Measurements from ENCODE around the gene AGFG2.
A peak's percentile ranks its signal among the peaks of the same experiment; 100 is the strongest.

AGFG2 gene

GRCh38 chr7:100588438-100588837, 49.4 kb downstream of the AGFG2 start:
- peak in 1 of 2 donors; percentile 36 for DNase-seq

DNA sequence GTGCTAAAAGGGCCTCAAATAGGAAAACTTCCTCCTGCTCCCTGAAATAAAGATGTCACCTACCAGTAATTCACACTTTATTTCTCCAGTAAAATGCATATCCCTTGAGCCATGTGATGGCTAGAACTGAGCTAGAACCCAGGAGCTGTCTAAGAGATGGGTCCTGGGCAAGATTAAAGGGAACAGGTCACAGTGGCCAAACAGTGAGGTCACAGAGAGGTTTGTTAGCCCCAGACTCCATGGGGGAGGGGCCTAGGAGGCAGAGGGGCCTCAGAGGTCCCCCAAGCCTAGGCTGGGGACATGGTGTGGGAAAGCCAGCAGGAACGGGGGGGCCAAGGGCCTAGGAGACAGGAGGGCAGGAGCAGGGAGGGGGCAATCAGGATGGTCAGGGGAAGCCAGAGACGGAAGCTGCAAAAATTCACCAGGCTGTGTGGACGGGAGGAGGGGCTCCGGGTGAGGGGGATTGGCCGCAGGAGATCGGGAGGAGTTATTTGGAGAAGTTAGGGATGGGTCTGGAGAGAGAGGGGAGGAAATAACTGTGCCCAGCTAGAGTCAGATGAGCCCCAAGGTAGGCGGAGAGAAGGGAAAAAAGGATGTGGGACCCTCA, 50.4 kb downstream of the AGFG2 start:
- no peak for DNase-seq

DNA sequence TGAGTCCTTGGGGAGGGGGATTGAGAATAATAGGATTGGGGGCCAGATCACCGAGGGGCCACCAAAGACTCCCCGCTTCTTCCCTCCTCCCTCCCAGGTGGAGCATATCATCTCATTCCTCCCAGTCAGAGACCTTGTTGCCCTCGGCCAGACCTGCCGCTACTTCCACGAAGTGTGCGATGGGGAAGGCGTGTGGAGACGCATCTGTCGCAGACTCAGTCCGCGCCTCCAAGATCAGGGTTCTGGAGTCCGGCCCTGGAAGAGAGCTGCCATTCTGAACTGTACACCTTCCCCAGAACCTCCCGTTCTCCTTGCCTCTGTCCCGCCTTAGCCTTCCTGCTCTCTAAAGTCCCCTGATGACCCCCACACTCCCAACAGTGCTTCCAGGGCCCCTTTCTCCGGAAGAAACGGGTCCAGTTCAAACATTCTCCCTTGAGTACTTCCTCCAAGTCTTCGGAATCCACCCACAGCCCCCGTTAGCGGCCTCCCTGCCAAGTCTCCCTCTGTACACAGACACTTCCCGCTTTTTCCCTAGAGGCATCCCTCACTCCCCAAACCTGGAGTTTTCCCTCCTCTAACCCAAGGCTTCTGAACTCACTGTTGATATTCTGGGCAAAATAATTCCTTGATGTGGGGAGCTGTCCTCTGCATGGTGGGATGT, 51.2 kb downstream of the AGFG2 start:
- no peak for DNase-seq

- no peak for DNase-seq
Measured at GRCh38 chr7:100591596-100591995, 52.6 kb downstream of the AGFG2 start.

DNA sequence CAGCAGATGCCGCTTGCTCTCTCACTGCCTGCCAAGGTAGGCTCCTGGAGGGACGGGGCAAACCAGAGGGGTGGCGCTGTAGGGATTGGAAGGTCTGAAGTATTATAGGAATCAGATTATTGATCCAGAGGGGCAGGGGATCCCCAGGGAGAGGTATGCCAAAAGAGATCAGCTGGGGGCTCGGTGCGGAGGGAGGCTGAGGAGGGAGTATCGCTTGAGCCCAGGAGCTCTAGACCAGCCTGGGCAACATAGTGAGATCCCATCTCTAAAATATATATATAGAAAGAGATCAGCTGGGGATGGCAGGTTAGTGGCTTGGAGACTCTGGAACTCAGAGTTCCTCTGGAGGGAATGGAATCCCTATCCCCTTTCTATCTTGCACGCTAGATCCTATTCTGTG, 56.2 kb downstream of the AGFG2 start:
- DNase-seq = no peak

GRCh38 chr7:100598425-100598824, 59.4 kb downstream of the AGFG2 start:
- DNase-seq = no peak

GRCh38 chr7:100599911-100600729, 61.1 kb downstream of the AGFG2 start:
- DNase-seq = no peak

DNA sequence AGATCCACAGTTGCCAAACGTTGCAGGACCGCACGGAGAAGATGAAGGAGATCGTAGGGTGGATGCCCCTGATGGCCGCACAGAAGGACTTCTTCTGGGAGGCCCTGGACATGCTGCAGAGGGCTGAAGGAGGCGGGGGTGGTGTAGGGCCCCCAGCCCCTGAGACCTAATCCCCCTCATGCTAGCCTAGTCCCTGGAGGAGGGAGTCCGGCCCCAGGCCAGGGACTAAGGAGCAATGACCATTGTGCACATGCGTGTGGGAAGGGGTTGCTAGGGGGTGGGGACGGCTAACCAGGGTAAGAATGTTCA, 61.7 kb downstream of the AGFG2 start:
- DNase-seq = no peak

DNA sequence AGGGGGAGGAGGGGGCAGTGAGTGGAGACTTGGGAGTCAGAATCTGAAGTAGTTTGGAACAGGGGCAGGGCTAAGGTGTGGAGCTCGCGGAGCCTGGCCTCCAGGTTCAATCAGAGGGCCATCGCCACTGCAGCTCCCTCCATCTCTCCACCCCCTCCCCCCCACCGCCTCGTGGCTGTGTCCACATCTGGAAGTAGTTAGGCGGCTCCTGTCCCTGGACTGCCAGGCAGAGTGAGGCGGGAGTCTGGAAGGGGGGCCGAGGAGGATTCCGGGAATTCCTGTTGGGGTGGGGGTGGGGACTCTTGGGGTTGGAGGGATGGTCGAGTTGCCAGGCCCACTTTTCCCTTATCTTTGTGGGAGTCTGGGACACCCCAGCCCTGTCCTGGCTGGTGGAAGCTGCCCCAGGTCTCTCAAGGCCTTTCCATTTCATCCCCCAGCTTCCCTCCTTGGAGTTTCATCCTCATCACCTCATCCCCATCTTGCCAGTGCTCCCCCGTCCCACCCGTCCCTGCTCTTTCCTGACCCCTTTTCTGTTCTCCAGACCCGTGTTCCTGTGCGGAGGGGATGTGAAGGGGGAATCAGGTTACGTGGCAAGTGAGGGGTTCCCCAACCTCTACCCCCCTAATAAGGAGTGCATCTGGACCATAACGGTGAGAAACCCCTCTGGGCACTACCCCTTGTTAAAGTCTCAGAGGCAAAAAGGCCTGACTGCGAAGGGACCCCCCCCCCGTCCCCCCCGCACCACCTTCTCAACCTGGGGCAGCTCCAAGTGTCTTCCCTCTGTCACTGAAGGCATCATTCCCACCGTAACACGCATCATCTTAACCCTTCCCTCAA, 64.1 kb downstream of the AGFG2 start:
- DNase-seq = no peak

- no peak for DNase-seq
Measured at GRCh38 chr7:100603726-100604027, 64.7 kb downstream of the AGFG2 start.

GRCh38 chr7:100604028-100604975, 65.3 kb downstream of the AGFG2 start:
- DNase-seq = peak; percentile 78 to 87

DNA sequence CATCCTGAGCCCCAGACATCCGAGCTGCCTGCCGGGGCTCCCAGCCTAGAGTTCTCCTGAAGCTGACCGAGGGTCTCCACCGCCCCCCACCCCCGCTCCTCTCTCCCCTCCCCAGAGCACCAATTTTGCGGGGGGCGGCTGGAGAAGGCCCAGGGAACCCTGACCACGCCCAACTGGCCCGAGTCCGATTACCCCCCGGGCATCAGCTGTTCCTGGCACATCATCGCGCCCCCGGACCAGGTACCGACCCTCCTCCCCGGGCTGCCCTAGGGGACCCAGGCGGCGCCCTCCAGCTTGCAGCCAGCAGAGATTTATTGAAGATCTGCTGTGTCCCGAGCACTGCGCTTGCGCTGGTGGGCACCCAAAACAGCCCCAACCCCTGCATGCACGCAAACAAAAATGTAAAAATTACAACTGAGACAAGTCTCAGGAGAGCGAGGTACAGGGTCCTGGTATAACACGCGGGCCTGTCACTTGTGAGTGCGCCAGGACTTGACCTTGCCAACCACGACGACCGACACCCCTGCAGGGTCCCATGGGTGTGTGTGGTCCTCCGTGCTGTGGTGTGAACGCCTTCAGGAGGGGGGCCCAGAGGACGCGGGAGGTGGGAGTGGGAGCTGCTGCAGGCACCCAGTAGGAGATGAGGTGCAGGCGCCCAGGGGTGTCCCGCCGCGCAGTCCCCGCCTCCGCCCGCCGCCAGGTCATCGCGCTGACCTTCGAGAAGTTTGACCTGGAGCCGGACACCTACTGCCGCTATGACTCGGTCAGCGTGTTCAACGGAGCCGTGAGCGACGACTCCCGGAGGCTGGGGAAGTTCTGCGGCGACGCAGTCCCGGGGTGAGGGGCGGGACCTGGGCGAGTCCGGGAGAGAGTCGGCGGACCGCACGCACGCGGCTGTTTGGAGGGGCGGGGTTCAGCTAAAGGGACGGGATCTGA, 66.2 kb downstream of the AGFG2 start:
- peak; percentile 29 to 35 for DNase-seq

DNA sequence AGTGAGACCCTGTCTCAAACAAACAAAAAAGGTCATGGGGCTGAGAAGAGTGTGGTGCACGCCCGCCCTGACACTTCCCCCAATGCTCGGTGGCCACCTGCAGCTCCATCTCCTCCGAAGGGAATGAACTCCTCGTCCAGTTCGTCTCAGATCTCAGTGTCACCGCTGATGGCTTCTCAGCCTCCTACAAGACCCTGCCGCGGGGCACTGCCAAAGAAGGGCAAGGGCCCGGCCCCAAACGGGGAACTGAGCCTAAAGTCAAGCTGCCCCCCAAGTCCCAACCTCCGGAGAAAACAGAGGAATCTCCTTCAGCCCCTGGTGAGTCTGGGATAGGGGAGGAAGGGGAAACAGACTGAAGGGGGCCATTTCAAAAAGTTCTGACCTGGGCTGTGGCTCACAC, 67.3 kb downstream of the AGFG2 start:
- DNase-seq = no peak

- no peak for DNase-seq
Measured at GRCh38 chr7:100607111-100607510, 68.1 kb downstream of the AGFG2 start.

- DNase-seq = no peak
Measured at GRCh38 chr7:100609958-100610357, 71.0 kb downstream of the AGFG2 start.

- peak; percentile 98 for DNase-seq
Measured at GRCh38 chr7:100611983-100612729, 73.2 kb downstream of the AGFG2 start, which contains the start of gene MOSPD3. Gene MOSPD3 (plus strand): TSS chr7:100612540. CDS start chr7:100612792, 252 bp downstream.

- DNase-seq = peak; percentile 21
Measured at GRCh38 chr7:100612730-100613390, 73.9 kb downstream of the AGFG2 start.

- no peak for DNase-seq
Measured at GRCh38 chr7:100613412-100614175, 74.6 kb downstream of the AGFG2 start.

All from CD4-positive, alpha-beta T cell treated with Interleukin-4 for 1 hour (primary cell).